Hippocampal formation (tissue), 2 donors: ENCODE measurements around the gene MARCHF10.
"Not testable (repeated sequence)": the region's sequence is repeated elsewhere in the genome, so short reads cannot be mapped to it uniquely, and the experiment has no call there.

Experiments used
- DNase-seq, 2 donors: peaks; one replicate each; lab custom pipeline; 2025; lab: John Stamatoyannopoulos, UW

MARCHF10 gene

DNA sequence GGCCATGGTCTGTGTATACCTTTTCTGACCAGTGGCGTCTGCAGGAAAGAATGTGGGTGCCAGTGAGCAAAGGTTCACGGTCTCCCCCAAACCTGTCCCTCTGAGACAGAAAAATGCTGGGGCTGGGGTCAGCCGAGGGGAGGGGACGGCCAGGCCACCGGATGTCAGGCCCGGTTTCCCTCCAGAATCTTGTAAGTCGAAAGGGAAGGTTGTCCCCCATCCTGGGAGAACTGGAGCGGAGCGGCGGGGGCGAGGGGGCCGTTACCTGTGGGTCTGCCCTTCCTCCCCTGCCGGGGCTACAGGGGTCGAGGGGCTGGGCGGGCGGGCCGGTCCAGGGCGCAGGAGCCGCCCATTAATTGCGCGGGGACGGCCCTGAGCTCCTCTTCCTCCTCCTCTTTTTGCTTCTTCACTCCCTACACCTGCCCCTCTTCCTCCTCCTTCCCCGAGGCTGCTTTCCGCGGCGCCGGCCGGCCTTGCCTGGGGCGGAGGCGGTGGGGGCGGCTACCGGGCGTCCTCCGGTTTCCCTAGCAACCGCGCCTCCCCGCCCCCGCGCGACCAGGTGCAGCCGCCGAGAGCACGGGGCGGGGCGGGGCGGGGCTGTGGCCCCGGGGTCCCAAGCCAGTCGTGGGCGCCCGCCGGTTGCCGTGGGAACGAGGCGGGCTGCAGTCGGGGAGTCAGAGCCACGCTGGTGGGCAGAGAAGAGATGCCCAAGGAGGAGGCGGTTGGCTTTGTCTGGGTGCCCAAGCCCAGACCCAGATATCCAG is at the start of gene MARCHF10:
Gene MARCHF10, minus strand, starts transcription at position 503 of the 764 bp plus-strand sequence. CDS start 6,579 bp downstream, outside the sequence.
- DNase-seq, result no peak

DNA sequence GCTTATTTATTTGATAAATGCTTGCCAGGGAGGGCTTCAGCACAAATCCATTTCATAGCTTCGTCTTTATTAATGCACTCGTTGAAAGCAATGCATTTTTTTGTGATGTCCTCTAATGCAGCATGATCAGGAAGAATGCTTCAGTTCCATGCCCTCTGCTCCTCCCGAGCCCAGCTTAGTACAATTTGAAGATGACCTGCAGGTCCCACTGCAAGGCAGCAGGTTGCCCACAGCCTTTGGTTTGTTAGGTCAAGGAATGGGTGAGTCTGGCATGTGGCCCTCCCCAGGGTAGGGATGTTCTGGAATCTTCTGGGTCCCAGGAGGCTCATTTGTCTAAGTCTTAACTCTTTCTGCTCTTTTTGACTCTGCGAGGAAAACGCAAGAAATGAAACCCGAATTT is 49.4 kb upstream of the MARCHF10 start:
- DNase-seq, result no peak

DNA sequence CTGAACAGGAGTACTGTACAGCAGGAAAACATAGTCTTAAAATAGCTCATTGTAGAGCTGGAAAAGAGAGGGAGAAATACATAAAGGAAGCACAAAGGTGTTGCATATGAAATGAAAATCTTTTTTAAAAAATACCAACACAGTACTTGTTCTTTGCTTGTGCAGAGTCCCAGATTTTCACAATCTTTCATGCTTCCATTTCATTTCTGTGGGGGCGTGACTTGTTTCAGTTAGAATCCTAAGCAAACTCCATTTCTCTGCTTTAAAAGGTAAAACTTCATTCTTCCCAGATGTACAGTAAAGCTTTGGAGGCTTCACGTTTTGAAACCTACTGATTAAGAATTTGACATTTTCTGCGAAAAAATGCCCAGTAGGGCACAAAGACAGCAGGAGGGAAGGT is 48.5 kb upstream of the MARCHF10 start:
- DNase-seq, result no peak

GRCh38 chr17:62855156-62855555 is 47.0 kb upstream of the MARCHF10 start:
- no peak for DNase-seq

DNA sequence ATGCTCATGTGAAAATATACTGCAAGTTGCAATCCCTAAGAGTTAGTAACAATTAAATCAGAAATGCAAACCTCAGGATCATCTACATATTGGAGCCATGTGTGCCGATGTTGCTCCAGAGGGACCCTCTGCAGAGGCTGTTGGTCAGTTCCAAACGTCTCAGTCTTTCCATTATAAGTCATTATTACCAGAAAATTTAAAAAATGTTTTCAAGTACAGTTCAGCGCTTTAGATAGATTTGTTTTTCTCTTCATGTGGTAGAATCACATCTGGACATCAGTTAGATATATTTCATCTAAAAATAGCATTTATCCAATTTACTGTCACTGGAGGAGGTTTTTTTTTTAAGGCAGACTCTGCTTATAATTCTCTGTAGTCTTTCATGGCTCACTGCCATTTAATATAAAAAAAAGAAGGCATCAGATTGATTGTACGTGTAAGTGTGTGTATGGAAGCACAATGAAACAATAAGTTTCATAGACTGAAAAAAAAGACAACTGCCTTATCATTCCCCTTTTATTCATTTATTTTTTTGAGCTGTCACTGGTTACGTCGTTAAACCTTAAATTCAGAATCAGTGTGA is 46.1 kb upstream of the MARCHF10 start:
- DNase-seq, result no peak

DNA sequence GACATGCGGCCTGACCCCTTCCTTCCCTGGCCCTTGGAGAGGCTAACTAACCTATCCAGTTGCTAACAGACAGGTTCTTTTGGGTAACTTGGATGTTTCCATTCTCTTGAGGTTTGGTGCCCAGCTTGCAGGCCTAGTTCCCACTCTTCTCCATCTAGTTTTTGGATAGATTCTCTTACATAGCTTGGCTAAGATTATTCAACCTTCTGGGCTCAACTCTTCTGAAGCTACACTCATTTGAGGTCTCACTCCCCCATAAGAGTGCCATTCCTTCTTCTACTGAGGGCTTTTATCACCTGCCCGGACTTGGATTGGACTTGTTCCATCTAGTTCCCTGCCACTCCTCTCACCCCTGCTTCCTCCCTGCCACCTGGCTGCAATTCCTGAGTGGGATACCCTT is 44.1 kb upstream of the MARCHF10 start:
- no peak for DNase-seq

- DNase-seq, result not testable (repeated sequence)
Measured at GRCh38 chr17:62849591-62850415, 41.7 kb upstream of the MARCHF10 start.

- no peak for DNase-seq
Measured at GRCh38 chr17:62848334-62848733, 40.2 kb upstream of the MARCHF10 start.

DNA sequence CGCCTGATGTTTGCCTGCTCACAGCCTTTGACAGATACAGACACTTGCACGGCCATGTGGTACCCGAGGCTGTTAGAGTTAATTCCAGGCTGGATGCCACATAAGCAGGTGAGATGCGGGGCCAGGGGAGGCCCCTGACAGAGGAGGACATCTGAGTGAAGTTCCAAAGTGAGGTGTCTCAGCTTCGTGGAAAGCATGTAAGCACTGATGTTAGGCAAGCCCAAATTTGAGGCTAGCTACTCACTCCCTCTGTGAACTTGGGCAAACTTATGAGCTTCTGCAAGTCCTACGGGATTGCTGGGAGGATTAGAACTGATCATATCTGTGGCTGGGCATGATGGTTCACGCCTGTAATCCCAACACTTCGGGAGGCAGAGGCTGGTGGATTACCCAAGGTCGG is 39.3 kb upstream of the MARCHF10 start:
- DNase-seq, result no peak

GRCh38 chr17:62840871-62841270 is 32.8 kb upstream of the MARCHF10 start:
- no peak for DNase-seq

DNA sequence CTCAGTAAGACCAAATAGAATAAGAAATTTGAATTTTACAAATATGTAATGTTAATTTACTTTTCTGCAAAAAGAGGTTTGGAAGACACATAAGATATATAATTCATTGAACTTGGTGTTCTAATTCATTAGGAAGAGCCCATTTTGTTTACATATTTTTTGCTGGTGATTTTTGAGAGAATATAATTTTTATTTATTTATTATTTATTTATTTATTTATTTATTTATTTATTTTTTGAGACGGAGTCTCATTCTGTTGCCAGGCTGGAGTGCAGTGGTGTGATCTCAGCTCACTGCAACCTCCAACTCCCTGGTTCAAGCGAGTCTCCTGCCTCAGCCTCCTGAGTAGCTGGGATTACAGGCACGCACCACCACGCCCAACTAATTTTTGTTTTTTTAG is 25.7 kb upstream of the MARCHF10 start:
- not testable (repeated sequence) for DNase-seq

GRCh38 chr17:62832405-62832804 is 24.3 kb upstream of the MARCHF10 start:
- DNase-seq, result no peak

DNA sequence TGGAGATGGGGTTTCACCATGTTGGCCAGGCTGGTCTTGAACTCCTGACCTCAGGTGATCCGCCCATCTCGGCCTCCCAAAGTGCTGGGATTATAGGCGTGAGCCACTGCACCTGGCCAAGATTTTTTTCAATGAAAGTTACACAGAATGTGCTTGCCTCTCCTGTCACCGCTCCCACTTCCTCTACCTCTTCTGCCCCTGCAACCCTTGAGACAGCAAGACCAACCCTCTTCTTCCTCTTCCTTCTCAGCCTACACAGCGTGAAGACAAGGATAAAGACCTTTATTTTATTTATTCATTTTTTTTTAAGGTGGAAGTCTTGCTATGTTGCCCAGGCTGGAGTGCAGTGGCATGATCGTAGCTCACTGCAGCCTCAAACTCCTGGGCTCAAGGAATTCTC is 23.0 kb upstream of the MARCHF10 start:
- DNase-seq, result not testable (repeated sequence)

DNA sequence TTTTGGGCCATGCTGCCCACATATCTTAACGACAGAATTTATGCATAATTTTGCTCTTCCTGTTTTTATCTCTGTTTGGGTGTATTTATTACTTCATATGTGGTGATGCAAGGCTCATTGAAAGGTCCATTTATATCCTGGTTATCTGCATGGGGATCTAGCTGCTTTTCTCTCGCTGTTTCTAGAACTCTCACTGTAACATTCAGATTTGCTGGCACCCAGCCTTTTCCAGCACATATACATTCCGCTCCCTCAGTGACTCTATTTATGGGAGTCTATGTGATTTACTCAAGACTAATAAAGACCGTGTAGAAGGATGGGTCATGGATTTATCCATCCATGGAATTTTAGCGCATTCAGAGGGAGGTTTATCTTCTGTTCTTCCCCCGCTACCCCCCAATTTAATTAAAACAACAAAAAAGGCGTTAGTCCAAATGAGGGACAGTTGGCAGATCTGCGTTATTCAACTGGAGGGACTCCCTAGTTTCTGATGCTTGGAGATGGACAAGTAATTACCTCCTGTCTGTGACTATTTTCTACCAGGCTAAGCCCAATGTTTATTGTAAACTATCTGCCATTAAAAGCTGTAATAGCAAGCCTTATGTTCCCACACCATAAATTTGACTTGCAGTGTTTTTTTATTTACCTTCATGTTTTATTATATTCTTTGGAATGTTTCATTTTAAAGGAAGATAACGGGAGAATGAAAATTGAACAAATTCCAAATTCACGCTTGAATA is 19.8 kb upstream of the MARCHF10 start:
- no peak for DNase-seq

DNA sequence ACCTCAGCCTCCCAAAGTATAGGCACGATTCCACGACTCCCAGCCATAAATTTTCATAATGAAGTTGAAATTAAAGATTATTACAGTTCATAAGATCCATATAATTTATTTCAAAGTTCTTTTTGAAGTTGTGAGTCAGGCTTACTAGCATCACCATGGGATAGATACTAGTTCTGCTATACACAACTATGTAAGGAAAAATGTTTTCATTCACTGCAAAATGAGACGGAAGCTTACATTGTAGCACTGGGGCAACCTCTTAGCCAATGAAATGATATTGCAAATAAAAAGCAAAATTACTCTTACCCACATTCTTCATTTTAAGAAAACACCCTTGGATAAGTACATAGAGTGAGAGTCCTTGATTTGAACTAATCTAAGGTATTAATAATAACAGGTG is 18.8 kb upstream of the MARCHF10 start:
- no peak for DNase-seq

GRCh38 chr17:62825182-62825581 is 17.1 kb upstream of the MARCHF10 start:
- DNase-seq, result no peak

DNA sequence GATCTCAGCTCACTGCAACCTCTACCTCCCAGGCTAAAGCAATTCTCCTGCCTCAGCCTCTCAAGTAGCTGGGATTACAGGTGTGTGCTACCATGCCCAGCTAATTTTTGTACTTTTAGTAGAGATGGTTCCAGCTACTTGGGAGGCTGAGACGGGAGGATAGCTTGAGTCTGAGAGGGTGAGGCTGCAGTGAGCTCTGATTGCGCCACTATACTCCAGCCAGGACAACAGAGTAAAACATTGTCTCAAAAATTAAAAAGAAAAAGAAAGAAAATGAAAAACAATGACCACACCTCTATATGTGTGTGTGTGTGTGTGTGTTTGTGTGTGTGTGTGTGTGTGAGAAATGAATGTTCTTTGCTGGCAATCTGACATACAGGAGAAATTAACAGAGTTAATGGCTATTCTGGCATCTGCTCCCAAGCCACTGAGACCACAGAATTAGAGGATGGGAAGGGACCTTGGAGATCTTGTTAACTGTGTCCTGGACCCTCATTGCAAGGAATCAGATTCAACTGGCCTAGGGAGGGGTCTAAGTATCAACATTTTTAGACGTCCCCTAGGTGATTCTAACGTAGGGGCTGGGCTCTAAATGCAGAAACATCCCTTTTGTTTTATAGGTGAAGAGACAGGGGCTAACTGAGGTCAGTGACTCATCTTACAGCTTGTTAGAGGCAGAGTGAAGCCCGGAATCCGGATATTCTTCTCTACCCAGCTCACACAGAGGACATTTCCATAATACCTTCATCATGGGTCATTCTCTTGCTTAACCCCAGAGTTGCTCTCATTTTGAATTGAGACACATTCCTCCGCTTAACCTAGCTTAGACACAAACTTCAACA is 16.4 kb upstream of the MARCHF10 start:
- DNase-seq, result no peak

DNA sequence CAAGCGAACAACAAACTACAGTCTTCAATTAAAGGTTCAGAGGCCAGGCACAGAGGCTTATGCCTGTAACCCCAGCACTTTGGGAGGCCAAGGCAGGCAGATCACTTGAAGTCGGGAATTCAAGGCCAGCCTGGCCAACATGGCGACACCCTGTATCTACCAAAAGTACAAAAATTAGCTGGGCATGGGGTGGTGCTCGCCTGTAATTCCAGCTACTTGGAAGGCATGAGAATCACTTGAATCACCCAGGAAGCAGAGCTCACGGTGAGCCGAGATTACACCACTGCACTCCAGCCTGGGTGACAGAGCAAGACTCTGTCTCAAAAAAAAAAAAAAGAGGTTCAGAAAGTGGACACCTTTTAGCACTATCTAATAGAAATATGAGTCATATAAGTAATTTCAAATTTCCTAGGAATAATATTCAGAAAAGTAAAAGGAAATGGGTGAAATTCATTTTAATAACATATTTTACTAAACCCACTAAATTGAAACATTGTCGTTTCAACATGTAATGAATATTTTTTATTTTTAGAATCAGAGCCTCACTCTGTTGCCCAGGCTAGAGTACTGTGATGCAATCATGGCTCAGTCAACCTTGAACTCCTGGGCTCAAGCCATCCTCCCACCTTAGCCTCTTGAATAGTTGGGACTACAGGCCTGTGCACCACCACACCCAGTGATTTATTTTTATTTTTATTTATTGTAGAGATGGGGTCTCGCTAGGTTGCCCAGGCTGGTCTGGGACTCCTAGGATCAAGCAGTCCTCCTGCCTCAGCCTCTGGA is 15.2 kb upstream of the MARCHF10 start:
- DNase-seq, result no peak

DNA sequence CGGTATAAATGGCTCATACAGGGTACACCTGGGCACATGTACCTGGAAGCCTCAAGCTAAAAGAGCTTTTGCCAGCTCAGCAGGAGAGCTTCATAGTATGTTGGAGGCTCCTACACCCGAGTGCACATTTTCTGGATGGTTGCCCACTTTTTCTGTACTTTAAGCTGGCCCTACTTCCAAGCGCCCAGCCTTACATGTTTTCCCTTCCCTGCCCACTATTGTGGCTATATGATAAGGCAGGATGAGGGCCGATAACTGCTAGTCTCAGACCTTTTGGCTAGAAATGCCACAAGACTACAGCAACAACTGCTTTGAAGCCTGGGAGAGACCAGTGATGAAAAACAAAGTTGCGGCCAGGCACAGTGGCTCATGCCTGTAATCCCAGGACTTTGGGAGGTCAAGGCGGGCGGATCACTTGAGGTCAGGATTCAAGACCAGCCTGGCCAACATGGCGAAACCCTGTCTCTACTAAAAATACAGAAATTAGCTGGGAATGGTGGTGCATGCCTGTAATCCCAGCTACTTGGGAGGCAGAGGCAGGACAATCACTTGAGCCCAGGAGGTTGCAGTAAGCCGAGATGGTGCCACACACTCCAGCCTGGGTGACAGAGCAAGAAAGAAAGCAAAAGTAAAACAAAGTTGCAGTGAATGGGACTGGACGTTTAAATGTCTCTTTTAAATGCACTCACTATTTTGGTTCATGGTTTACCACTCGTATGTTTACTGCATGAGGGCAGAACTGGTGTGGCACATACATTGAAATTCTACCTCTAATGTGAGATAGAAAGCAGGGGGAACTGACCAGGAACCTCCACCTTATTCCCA is 14.2 kb upstream of the MARCHF10 start:
- no peak for DNase-seq
